Stimulated activated CD4-positive, alpha-beta T cell treated with anti-CD3 and anti-CD28 coated beads, Interleukin-15, amount 100 ng/mL, for 48 hours (primary cell): ENCODE results near the gene USP19.
A peak's percentile ranks its signal among the peaks of the same experiment; 100 is the strongest.

Source experiments
- DNase-seq, 2 donors: peaks; one replicate each; pipeline ENCODE4 v3.0.0-alpha.2; 2020; ENCODE audit warnings: low read depth in 2 of 2

USP19 gene

GRCh38 chr3:49098910-49099630 lies 21.6 kb downstream of the USP19 start:
- no peak for DNase-seq

- DNase-seq: no peak
Observed at GRCh38 chr3:49098429-49098828, 22.2 kb downstream of the USP19 start.

GRCh38 chr3:49093853-49094767 lies 26.5 kb downstream of the USP19 start, which contains the start of gene QRICH1:
Gene QRICH1 (minus strand): TSS chr3:49094071. CDS start chr3:49077017, 17,054 bp downstream.
- DNase-seq: peak; percentile 94 to 97

- peak; percentile 72 to 78 for DNase-seq
Observed at GRCh38 chr3:49092938-49093852, 27.4 kb downstream of the USP19 start.

- no peak for DNase-seq
Observed at GRCh38 chr3:49081429-49081828, 39.2 kb downstream of the USP19 start.

GRCh38 chr3:49079270-49079669 lies 41.4 kb downstream of the USP19 start:
- DNase-seq: no peak

- DNase-seq: no peak
Observed at GRCh38 chr3:49076646-49077045, 44.0 kb downstream of the USP19 start.

- DNase-seq: no peak
Observed at GRCh38 chr3:49076116-49076515, 44.5 kb downstream of the USP19 start.
